Esophagus squamous epithelium (tissue), 5 donors: ENCODE measurements around the gene SMIM9. TPM values are rescaled to one million over a fixed set of nuclear protein-coding genes. Genes with fewer than 3 reads are reported as not detected.
"Not testable (repeated sequence)": the region's sequence is repeated elsewhere in the genome, so short reads cannot be mapped to it uniquely, and the experiment has no call there.

ENCODE experiments used
- DNase-seq: peaks from one replicate; lab custom pipeline; 2025; lab: John Stamatoyannopoulos, UW
- H3K27ac ChIP-seq, 4 donors: fragments of 200-600 bp; sonication (generic); one replicate each; pipeline ENCODE4 v1.5.1; 2016 to 2019; ENCODE audit warnings: mild to moderate bottlenecking in 1 of 4
- H3K27me3 ChIP-seq, 4 donors: fragments of 200-600 bp; sonication (generic); 1 replicate in 3 of 4; 2 replicates in 1 of 4; pipeline versions ENCODE4 v1.5.1 to v1.6.0; 2017 to 2021; ENCODE audit warnings: antibody characterized with exemption in 1 of 4
- H3K36me3 ChIP-seq, 3 donors: fragments of 200-600 bp; sonication (generic); one replicate each; pipeline ENCODE4 v1.5.1; 2016 to 2019
- H3K4me1 ChIP-seq, 3 donors: fragments of 200-600 bp; sonication (generic); one replicate each; pipeline ENCODE4 v1.5.1; 2017 to 2019
- H3K4me3 ChIP-seq, 4 donors: fragments of 200-600 bp; sonication (generic); 1 replicate in 3 of 4; 2 replicates in 1 of 4; pipeline ENCODE4 v1.5.1; 2016 to 2019; ENCODE audit warnings: mild to moderate bottlenecking in 2 of 4, moderate library complexity in 1 of 4
- H3K9me3 ChIP-seq, 3 donors: fragments of 200-600 bp; sonication (generic); one replicate each; pipeline ENCODE4 v1.5.1; 2016 to 2019
- CTCF ChIP-seq, 6 experiments: fragments of 450-650 bp in 4 of 6; fragments of 200-600 bp in 2 of 6; sonication (generic) in 2 of 6; IDR thresholded peaks; one replicate each; pipeline ENCODE4 v1.5.1; 2016 to 2019; ENCODE audit warnings: antibody characterized with exemption in 6 of 6, mild to moderate bottlenecking in 4 of 6, moderate library complexity in 4 of 6
- POLR2A ChIP-seq, 4 donors: fragments of 450-650 bp; IDR thresholded peaks; one replicate each; pipeline ENCODE4 v1.6.1; 2017; ENCODE audit warnings: antibody characterized with exemption in 4 of 4, mild to moderate bottlenecking in 4 of 4, moderate library complexity in 3 of 4
- WGBS, 2 donors: methylation state at CpG; one replicate each; pipeline ENCODE4 v1.1.5; 2018; 5-methylcytosine and 5-hydroxymethylcytosine counted together
- intact Hi-C: fragments of 100-400 bp; cut with DNase I; formaldehyde crosslinking; loops from one replicate; pipeline ENCODE4 v1.15.0; 2022
- total RNA-seq, 4 donors: library from RNA; depleted of rRNA; stranded (reverse); fragments of >200 nt; gene quantifications; one replicate each; pipeline ENCODE4 v1.1.0, GENCODE V29; 2016
- donor health status: DM: yes; HTN: yes; CAD: no.

SMIM9 gene
- total RNA-seq, 4 donors from 2014 or later = not detected

- DNase-seq = no peak
- H3K36me3 ChIP-seq = no peaks in the 10 kb centered on the region
- no peak overlapping the region for H3K4me3 ChIP-seq
- intact Hi-C loops = no loop called here
- no peaks in the 10 kb centered on the region for H3K27me3 ChIP-seq
- no peaks in the 10 kb centered on the region for H3K9me3 ChIP-seq
- no peaks in the 10 kb centered on the region for H3K4me1 ChIP-seq
- TF ChIP-seq CTCF (IDR thresholded peaks at IDR 0.05) = no peak
- TF ChIP-seq POLR2A (IDR thresholded peaks at IDR 0.05) = no peak
- H3K27ac ChIP-seq = no peak overlapping the region
Measured at GRCh38 chrX:154821523-154821922, 12.9 kb downstream of the SMIM9 start.

GRCh38 chrX:154819771-154820341 is 14.6 kb downstream of the SMIM9 start:
- intact Hi-C loops = no loop called here
- no peak for DNase-seq

GRCh38 chrX:154818916-154819770 is 15.3 kb downstream of the SMIM9 start:
- WGBS, 2 donors = 65 to 86% methylated on average over 8 to 11 of the region's 11 CpGs
- no peaks in the 10 kb centered on the region for H3K27me3 ChIP-seq
- intact Hi-C loops = no loop called here

More at GRCh38 chrX:154819771-154820341, 14.6 kb downstream of the SMIM9 start:
- no peak for TF ChIP-seq POLR2A (IDR thresholded peaks at IDR 0.05)
- no peak overlapping the region for H3K4me3 ChIP-seq
- H3K27me3 ChIP-seq = no peaks in the 10 kb centered on the region
- 83 to 85% methylated on average over 4 to 7 of the region's 7 CpGs for WGBS, 2 donors
- H3K9me3 ChIP-seq = no peaks in the 10 kb centered on the region
- no peak overlapping the region for H3K27ac ChIP-seq
- H3K4me1 ChIP-seq = no peaks in the 10 kb centered on the region
- no peaks in the 10 kb centered on the region for H3K36me3 ChIP-seq

GRCh38 chrX:154817048-154817618 is 17.3 kb downstream of the SMIM9 start:
- H3K4me3 ChIP-seq, H3K36me3 ChIP-seq, DNase-seq, intact Hi-C loops, H3K27me3 ChIP-seq, H3K27ac ChIP-seq, H3K4me1 ChIP-seq, H3K9me3 ChIP-seq: not testable (repeated sequence)
- 89 to 91% methylated on average over 5 to 10 of the region's 19 CpGs for WGBS, 2 donors

More at GRCh38 chrX:154818916-154819770, 15.3 kb downstream of the SMIM9 start:
- Histone ChIP-seq H3K36me3 (no peaks in the 10 kb centered on the region), H3K27ac (no peak overlapping the region), H3K4me1 (no peaks in the 10 kb centered on the region), H3K4me3 (no peak overlapping the region), H3K9me3 (no peaks in the 10 kb centered on the region)
- no peak for DNase-seq
- TF ChIP-seq POLR2A (IDR thresholded peaks at IDR 0.05) (no peak), CTCF (IDR thresholded peaks at IDR 0.05) (no peak)

GRCh38 chrX:154816326-154816898 is 18.1 kb downstream of the SMIM9 start:
- H3K4me3 ChIP-seq, intact Hi-C loops, H3K36me3 ChIP-seq, H3K27me3 ChIP-seq, H3K4me1 ChIP-seq, H3K27ac ChIP-seq, DNase-seq, H3K9me3 ChIP-seq: not testable (repeated sequence)
- 65 to 78% methylated on average over 4 of the region's 4 CpGs for WGBS, 2 donors

GRCh38 chrX:154815274-154815818 is 19.1 kb downstream of the SMIM9 start:
- Histone ChIP-seq H3K27me3 (no peaks in the 10 kb centered on the region), H3K4me3 (no peak overlapping the region), H3K27ac (no peak overlapping the region), H3K9me3 (no peaks in the 10 kb centered on the region), H3K36me3 (no peaks in the 10 kb centered on the region), H3K4me1 (no peaks in the 10 kb centered on the region)
- intact Hi-C loops = no loop called here
- DNase-seq = no peak
- TF ChIP-seq POLR2A (IDR thresholded peaks at IDR 0.05) (no peak), CTCF (IDR thresholded peaks at IDR 0.05) (no peak)
- WGBS, 2 donors = 66 to 67% methylated on average over 4 to 5 of the region's 5 CpGs
